SJSA1 (cell line): ENCODE data around the gene S100PBP. TPM values are rescaled to one million over a fixed set of nuclear protein-coding genes. Genes with fewer than 3 reads are reported as not detected.
A peak's percentile ranks its signal among the peaks of the same experiment; 100 is the strongest.
"Not testable (repeated sequence)": the region's sequence is repeated elsewhere in the genome, so short reads cannot be mapped to it uniquely, and the experiment has no call there.

Experiments
- DNase-seq, 2 experiments: peaks; one replicate each; pipeline ENCODE4 v3.0.0-alpha.2; 2015 to 2020; ENCODE audit warnings: low spot score in 2 of 2, low read depth in 1 of 2
- H3K27ac ChIP-seq: fragments of 250-450 bp; sonication (Bioruptor Pico); 2 replicates; pipeline ENCODE4 v1.5.1; 2020; ENCODE audit warnings: mild to moderate bottlenecking, moderate library complexity
- H3K27me3 ChIP-seq: fragments of 250-450 bp; sonication (Bioruptor Pico); replicated peaks from 2 replicates; pipeline ENCODE4 v1.5.1; 2020; ENCODE audit warnings: mild to moderate bottlenecking, moderate library complexity
- H3K36me3 ChIP-seq: fragments of 250-450 bp; sonication (Bioruptor Pico); 2 replicates; pipeline ENCODE4 v1.5.1; 2020; ENCODE audit warnings: mild to moderate bottlenecking
- H3K4me1 ChIP-seq: fragments of 250-450 bp; sonication (Bioruptor Pico); replicated peaks from 2 replicates; pipeline ENCODE4 v1.6.1; 2021; ENCODE audit warnings: mild to moderate bottlenecking
- H3K4me3 ChIP-seq: fragments of 250-450 bp; sonication (Bioruptor Pico); 2 replicates; pipeline ENCODE4 v1.5.1; 2020; ENCODE audit warnings: mild to moderate bottlenecking
- H3K9me3 ChIP-seq: fragments of 250-450 bp; sonication (Bioruptor Pico); replicated peaks from 2 replicates; pipeline ENCODE4 v1.5.1; 2020; ENCODE audit warnings: mild to moderate bottlenecking
- total RNA-seq: library from RNA; depleted of rRNA; stranded (reverse); fragments of >200 nt; shearing (Covaris generic); gene quantifications from 2 replicates; pipeline ENCODE4 v1.2.3, GENCODE V29; 2014

S100PBP gene
- total RNA-seq, 1 experiment from 2014 or later, result 27.5 TPM

- H3K4me1 ChIP-seq, result peaks cover 48% of the 10 kb centered on the region
- no peak overlapping the region for H3K4me3 ChIP-seq
- peaks cover 61% of the 10 kb centered on the region for H3K36me3 ChIP-seq
- no peaks in the 10 kb centered on the region for H3K27me3 ChIP-seq
- no peaks in the 10 kb centered on the region for H3K9me3 ChIP-seq
- DNase-seq, result peak; percentile 58 to 75
- peak overlapping the region; percentile 36 for H3K27ac ChIP-seq
Measured at GRCh38 chr1:32801096-32801715, 16.2 kb upstream of the S100PBP start.

DNA sequence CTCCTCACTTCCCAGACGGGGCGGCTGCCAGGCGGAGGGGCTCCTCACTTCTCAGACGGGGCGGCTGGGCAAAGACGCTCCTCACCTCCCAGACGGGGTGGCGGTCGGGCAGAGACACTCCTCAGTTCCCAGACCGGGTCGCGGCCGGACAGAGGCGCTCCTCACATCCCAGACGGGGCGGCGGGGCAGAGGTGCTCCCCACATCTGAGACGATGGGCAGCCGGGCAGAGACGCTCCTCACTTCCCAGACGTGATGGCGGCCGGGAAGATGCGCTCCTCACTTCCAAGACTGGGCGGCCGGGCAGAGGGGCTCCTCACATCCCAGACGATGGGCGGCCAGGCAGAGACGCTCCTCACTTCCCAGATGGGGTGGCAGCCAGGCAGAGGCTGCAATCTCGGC lies 13.0 kb upstream of the S100PBP start:
- H3K27me3 ChIP-seq, DNase-seq, H3K27ac ChIP-seq, H3K4me3 ChIP-seq, H3K9me3 ChIP-seq: not testable (repeated sequence)
- Histone ChIP-seq H3K4me1 (peaks cover 20% of the 10 kb centered on the region), H3K36me3 (peaks cover 76% of the 10 kb centered on the region)

- Histone ChIP-seq H3K27me3 (no peaks in the 10 kb centered on the region), H3K36me3 (peaks cover 79% of the 10 kb centered on the region), H3K4me1 (peaks cover 4% of the 10 kb centered on the region), H3K4me3 (no peak overlapping the region), H3K9me3 (no peaks in the 10 kb centered on the region), H3K27ac (no peak overlapping the region)
- DNase-seq, result no peak
Measured at GRCh38 chr1:32806290-32806689, 11.2 kb upstream of the S100PBP start.

- no peaks in the 10 kb centered on the region for H3K4me1 ChIP-seq
- no peak overlapping the region for H3K27ac ChIP-seq
- peaks cover 74% of the 10 kb centered on the region for H3K36me3 ChIP-seq
- H3K9me3 ChIP-seq, result no peaks in the 10 kb centered on the region
- H3K27me3 ChIP-seq, result no peaks in the 10 kb centered on the region
- H3K4me3 ChIP-seq, result no peak overlapping the region
- DNase-seq, result no peak
Measured at GRCh38 chr1:32806910-32807523, 10.4 kb upstream of the S100PBP start.

GRCh38 chr1:32808580-32808979 lies 8.9 kb upstream of the S100PBP start:
- Histone ChIP-seq H3K9me3 (no peaks in the 10 kb centered on the region), H3K27me3 (no peaks in the 10 kb centered on the region), H3K4me3 (no peak overlapping the region), H3K27ac (no peak overlapping the region), H3K36me3 (peaks cover 65% of the 10 kb centered on the region), H3K4me1 (no peaks in the 10 kb centered on the region)
- no peak for DNase-seq

- H3K36me3 ChIP-seq, result peaks cover 80% of the 10 kb centered on the region
- H3K4me1 ChIP-seq, result peaks cover 13% of the 10 kb centered on the region
- no peak overlapping the region for H3K4me3 ChIP-seq
- H3K27ac ChIP-seq, result no peak overlapping the region
- H3K27me3 ChIP-seq, result no peaks in the 10 kb centered on the region
- H3K9me3 ChIP-seq, result no peaks in the 10 kb centered on the region
- DNase-seq, result no peak
Measured at GRCh38 chr1:32810358-32810757, 7.1 kb upstream of the S100PBP start.

DNA sequence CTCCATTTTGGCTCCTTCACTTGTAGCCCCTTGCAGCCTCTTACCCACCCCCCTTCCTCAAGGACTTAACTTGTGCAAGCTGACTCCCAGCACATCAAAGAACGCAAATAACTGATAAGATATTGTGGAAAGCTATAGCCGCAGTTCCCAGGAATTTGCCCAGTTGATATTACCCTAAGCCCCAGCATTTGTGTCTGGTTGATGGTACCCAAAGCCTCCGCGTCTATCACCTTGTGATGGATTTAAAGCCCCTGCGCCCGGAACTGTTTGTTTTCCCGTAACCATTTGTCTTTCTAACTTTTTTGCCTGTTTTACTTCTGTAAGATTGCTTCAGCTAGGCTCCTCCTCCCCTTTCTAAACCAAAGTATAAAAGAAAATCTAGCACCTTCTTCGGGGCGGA lies 6.2 kb upstream of the S100PBP start:
- Histone ChIP-seq H3K4me3 (no peak overlapping the region), H3K27ac (no peak overlapping the region), H3K36me3 (peaks cover 76% of the 10 kb centered on the region), H3K4me1 (peaks cover 21% of the 10 kb centered on the region), H3K9me3 (no peaks in the 10 kb centered on the region), H3K27me3 (no peaks in the 10 kb centered on the region)
- DNase-seq, result no peak

DNA sequence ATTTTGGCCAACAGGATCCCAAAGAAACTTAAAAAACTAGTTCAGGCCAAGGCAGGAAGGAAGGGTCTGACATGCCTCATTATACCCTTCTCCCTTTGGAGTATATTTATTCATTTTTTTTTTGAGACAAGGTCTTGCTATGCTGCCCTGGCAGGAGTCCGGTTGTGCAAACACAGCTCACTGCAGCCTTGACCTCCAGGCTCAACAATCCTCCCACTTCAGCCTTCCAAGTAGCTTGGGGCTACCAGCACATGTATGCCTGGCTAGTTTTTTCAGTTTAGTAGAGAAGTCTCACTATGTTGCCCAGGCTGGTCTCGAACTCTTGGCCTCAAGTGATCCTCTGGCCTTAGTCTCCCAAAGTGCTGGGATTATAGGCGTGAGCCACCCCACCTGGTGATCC lies 5.5 kb upstream of the S100PBP start:
- peaks cover 71% of the 10 kb centered on the region for H3K36me3 ChIP-seq
- H3K4me3 ChIP-seq, result no peak overlapping the region
- peaks cover 21% of the 10 kb centered on the region for H3K4me1 ChIP-seq
- DNase-seq, result no peak
- no peaks in the 10 kb centered on the region for H3K9me3 ChIP-seq
- H3K27ac ChIP-seq, result no peak overlapping the region
- no peaks in the 10 kb centered on the region for H3K27me3 ChIP-seq

DNA sequence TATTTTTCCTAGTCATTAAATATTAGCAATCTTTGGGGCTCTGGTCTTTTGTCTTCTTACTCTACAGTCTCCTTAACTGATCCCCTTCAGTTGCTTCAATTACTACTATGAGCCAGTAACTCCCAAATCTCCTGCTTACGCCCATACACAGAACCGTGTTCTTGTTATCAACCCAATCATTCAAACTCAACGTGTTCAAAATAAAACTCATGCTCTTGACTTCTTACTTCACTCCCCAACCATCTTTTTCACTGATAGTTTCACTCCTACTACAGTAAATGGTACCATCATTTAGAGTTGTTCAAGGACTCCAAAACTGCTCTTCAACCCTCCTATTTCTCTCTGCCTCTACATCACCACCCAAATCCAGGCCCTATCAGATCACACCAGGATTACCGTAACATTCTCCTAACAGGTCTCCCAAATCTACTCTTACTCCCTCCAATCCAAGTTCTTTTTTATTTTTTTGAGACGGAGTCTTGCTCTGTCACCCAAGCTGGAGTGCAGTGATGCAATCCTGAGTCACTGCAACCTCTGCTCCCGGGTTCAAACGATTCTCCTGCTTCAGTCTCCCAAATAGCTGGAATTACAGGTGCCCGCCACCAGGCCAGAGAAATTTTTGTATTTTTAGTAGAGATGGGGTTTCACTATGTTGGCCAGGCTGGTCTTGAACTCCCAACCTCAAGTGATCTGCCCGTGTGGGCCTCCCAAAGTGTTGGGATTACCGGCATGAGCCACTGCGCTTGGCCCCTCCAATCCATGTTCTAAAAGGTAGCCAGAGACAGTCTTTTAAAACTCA lies 3.3 kb upstream of the S100PBP start:
- Histone ChIP-seq H3K36me3 (peaks cover 57% of the 10 kb centered on the region), H3K27me3 (no peaks in the 10 kb centered on the region), H3K4me3 (no peak overlapping the region), H3K4me1 (peaks cover 32% of the 10 kb centered on the region), H3K27ac (no peak overlapping the region), H3K9me3 (no peaks in the 10 kb centered on the region)
- peak in 1 of 2 experiments; percentile 49 for DNase-seq

DNA sequence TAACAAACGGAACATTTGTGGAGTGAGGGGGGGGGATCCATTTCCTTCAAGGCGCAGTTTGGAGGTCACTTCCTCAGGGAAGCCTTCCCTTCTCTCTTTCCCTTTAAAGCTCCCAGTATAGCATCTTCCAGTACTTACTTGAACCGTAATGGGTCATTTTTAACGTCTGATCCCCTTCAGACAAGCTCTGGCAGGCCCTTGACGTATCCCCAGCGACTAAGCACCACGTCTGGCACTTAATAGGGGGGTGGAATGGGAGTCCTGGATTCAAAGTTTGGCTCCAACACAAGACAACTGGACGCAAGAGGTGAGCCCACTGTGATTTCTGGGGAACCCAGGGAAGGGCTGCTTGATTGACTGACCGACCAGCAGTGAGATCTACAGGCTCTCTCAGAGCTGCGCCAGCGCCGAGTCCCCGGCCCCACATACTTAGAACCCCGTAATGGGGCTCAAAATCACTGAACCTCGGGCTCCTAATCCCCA lies 736 bp upstream of the S100PBP start:
- no peaks in the 10 kb centered on the region for H3K9me3 ChIP-seq
- peaks cover 40% of the 10 kb centered on the region for H3K36me3 ChIP-seq
- H3K27ac ChIP-seq, result peak overlapping the region; percentile 94
- H3K4me3 ChIP-seq, result peak overlapping the region; percentile 84
- H3K4me1 ChIP-seq, result peaks cover 33% of the 10 kb centered on the region
- no peaks in the 10 kb centered on the region for H3K27me3 ChIP-seq
- DNase-seq, result no peak

DNA sequence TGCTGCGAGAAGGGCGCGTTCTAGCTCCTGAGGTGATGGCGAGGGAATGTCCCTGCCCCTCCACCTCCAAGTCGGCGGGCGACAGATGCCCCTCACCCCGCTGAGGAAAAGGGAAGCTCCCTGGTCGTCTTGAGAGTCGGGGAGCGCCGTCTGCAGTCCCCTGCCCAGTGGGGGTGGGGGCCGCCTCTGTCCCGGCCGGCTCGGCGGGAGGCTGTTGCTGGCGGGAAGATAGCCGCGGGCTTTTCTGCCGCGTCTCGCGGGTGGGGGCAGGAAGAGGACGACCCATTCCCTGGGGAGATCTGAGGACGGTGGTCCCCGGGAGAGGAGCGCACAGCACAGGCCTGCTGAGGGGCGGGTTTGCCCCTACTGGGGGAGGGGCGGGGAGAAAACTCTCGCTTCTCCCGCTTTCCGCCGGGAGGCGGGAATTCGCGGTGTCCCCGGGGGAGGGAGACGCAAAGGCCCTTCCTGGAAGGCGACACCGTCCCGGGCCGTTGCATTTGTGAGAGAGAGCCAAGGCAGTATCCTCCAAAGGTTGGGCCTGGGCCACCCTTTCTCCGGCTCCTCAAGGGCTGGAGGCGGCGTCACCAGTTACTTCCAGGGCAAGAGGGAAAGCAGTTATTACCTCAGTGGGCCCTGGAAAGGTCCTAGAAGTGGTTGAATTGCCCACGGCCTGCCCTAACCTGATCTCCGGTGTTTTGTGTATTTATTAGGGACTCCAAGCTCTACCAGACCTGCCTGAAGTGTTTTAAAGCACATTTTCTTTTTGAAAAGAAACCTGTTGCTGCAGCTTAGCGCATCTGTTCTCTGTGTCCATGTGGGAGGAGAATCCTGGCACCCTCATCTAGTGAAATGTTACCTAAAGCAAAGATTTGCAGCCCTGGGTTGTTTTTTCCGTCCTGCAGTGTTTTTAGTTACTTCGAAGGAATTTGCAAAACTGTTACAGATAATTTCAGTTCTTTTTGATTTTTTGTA lies 648 bp downstream of the S100PBP start:
- Histone ChIP-seq H3K36me3 (peaks cover 43% of the 10 kb centered on the region), H3K27ac (peak overlapping the region; percentile 94), H3K4me1 (peaks cover 33% of the 10 kb centered on the region), H3K27me3 (no peaks in the 10 kb centered on the region), H3K9me3 (no peaks in the 10 kb centered on the region), H3K4me3 (peak overlapping the region; percentile 84)
- peak; percentile 87 to 90 for DNase-seq

- peak overlapping the region; percentile 84 for H3K4me3 ChIP-seq
- peaks cover 34% of the 10 kb centered on the region for H3K36me3 ChIP-seq
- H3K9me3 ChIP-seq, result no peaks in the 10 kb centered on the region
- H3K4me1 ChIP-seq, result peaks cover 32% of the 10 kb centered on the region
- peak overlapping the region; percentile 94 for H3K27ac ChIP-seq
- H3K27me3 ChIP-seq, result no peaks in the 10 kb centered on the region
- no peak for DNase-seq
Measured at GRCh38 chr1:32818804-32819541, 1.5 kb downstream of the S100PBP start.

- Histone ChIP-seq H3K9me3 (no peaks in the 10 kb centered on the region), H3K36me3 (peaks cover 56% of the 10 kb centered on the region), H3K27me3 (no peaks in the 10 kb centered on the region), H3K4me1 (no peaks in the 10 kb centered on the region), H3K27ac (no peak overlapping the region), H3K4me3 (no peak overlapping the region)
- no peak for DNase-seq
Measured at GRCh38 chr1:32825181-32825580, 7.7 kb downstream of the S100PBP start.
